Liver (tissue), 9 donors: Measurements from ENCODE around the gene CDH4. TPM values are rescaled to one million over a fixed set of nuclear protein-coding genes. Genes with fewer than 3 reads are reported as not detected.
"Not testable (repeated sequence)": the region's sequence is repeated elsewhere in the genome, so short reads cannot be mapped to it uniquely, and the experiment has no call there.

Experiments used
- DNase-seq: peaks from one replicate; pipeline ENCODE4 v3.0.0-alpha.2; 2017; ENCODE audit warnings: low spot score
- H3K27ac ChIP-seq, 2 donors: one replicate each; pipeline ENCODE4 v1.7.0; 2013; ENCODE audit warnings: inconsistent platforms in 2 of 2, low read length in 2 of 2, control low read depth in 1 of 2, low read depth in 1 of 2, mild to moderate bottlenecking in 1 of 2
- H3K27me3 ChIP-seq, 4 donors: one replicate each; pipeline versions ENCODE4 v1.6.1 to v1.7.0; 2013; ENCODE audit warnings: low read length in 3 of 4, inconsistent platforms in 1 of 4, mild to moderate bottlenecking in 1 of 4, moderate library complexity in 1 of 4; ENCODE audit not compliant: control insufficient read depth in 4 of 4, insufficient read depth in 4 of 4
- H3K36me3 ChIP-seq, 4 donors: one replicate each; pipeline versions ENCODE4 v1.6.1 to v1.7.0; 2013; ENCODE audit warnings: low read length in 3 of 4, mild to moderate bottlenecking in 3 of 4, low read depth in 1 of 4, moderate library complexity in 1 of 4; ENCODE audit not compliant: control insufficient read depth in 4 of 4, insufficient read depth in 3 of 4
- H3K4me1 ChIP-seq, 4 donors: one replicate each; pipeline versions ENCODE4 v1.6.1 to v1.7.0; 2013; ENCODE audit warnings: low read length in 3 of 4, mild to moderate bottlenecking in 3 of 4, moderate library complexity in 1 of 4; ENCODE audit not compliant: control insufficient read depth in 4 of 4, insufficient read depth in 4 of 4
- H3K4me3 ChIP-seq, 3 donors: one replicate each; pipeline versions ENCODE4 v1.6.1 to v1.7.0; 2013; ENCODE audit warnings: low read length in 3 of 3, control low read depth in 1 of 3, low read depth in 1 of 3, mild to moderate bottlenecking in 1 of 3
- H3K9ac ChIP-seq, 2 donors: one replicate each; pipeline ENCODE4 v1.7.0; 2013; ENCODE audit warnings: low read length in 2 of 2, mild to moderate bottlenecking in 2 of 2, moderate library complexity in 2 of 2, control low read depth in 1 of 2, low read depth in 1 of 2
- H3K9me3 ChIP-seq, 4 donors: one replicate each; pipeline versions ENCODE4 v1.6.1 to v1.7.0; 2013; ENCODE audit warnings: low read length in 3 of 4; ENCODE audit not compliant: control insufficient read depth in 4 of 4
- ATF3 ChIP-seq: IDR thresholded peaks from 2 replicates; pipeline ENCODE4 v1.6.1; 2016; ENCODE audit warnings: antibody characterized with exemption
- EGR1 ChIP-seq, 2 donors: IDR thresholded peaks; 2 replicates each; pipeline ENCODE4 v1.6.1; 2016 to 2018; ENCODE audit warnings: antibody characterized with exemption in 2 of 2, low read depth in 2 of 2
- FOXA1 ChIP-seq: IDR thresholded peaks from 2 replicates; pipeline ENCODE4 v1.6.1; 2016; ENCODE audit warnings: antibody characterized with exemption
- HNF4A ChIP-seq, 2 donors: conservative IDR thresholded peaks; 2 replicates each; pipeline ENCODE4 v1.6.1; 2016; ENCODE audit warnings: antibody characterized with exemption in 2 of 2, mild to moderate bottlenecking in 2 of 2
- HNF4G ChIP-seq: IDR thresholded peaks from 2 replicates; pipeline ENCODE4 v1.6.1; 2016; ENCODE audit warnings: antibody characterized with exemption
- JUND ChIP-seq, 2 donors: IDR thresholded peaks; 2 replicates each; pipeline ENCODE4 v1.6.1; 2016; ENCODE audit warnings: antibody characterized with exemption in 2 of 2
- NR2F2 ChIP-seq: IDR thresholded peaks from 2 replicates; pipeline ENCODE4 v1.6.1; 2016; ENCODE audit warnings: antibody characterized with exemption
- REST ChIP-seq: IDR thresholded peaks from 2 replicates; pipeline ENCODE4 v1.6.1; 2016; ENCODE audit warnings: antibody characterized with exemption, mild to moderate bottlenecking
- RXRA ChIP-seq, 2 donors: IDR thresholded peaks; 2 replicates each; pipeline ENCODE4 v1.6.1; 2017 to 2018; ENCODE audit warnings: antibody characterized with exemption in 2 of 2, mild to moderate bottlenecking in 1 of 2
- TAF1 ChIP-seq: conservative IDR thresholded peaks from 2 replicates; pipeline ENCODE4 v1.6.1; 2016; ENCODE audit warnings: antibody characterized with exemption, mild to moderate bottlenecking
- ZBTB33 ChIP-seq: IDR thresholded peaks from 2 replicates; pipeline ENCODE4 v1.6.1; 2016; ENCODE audit warnings: antibody characterized with exemption
- WGBS: extraction: QIAGEN DNeasy Blood & Tissue Kit; methylation state at CpG from one replicate; pipeline ENCODE4 v1.1.7; 2013; 5-methylcytosine and 5-hydroxymethylcytosine counted together
- polyA plus RNA-seq, 2 donors: library from polyadenylated mRNA; stranded (reverse) in 1 of 2; unstranded in 1 of 2; fragments of 200-250 nt in 1 of 2; fragments of >200 nt in 1 of 2; fragmentation: Nextera tagmentation in 1 of 2; extraction: Ambion mirVana in 1 of 2; gene quantifications; one replicate each; pipeline versions ENCODE4 v1.2.1 to v1.2.3, GENCODE V29; 2013 to 2015
- total RNA-seq, 2 donors: library from RNA; depleted of rRNA; stranded (reverse); fragments of >200 nt; gene quantifications; one replicate each; pipeline ENCODE4 v1.2.3, GENCODE V29; 2014
- TF ChIP-seq, protein P1 (sequence below): IDR thresholded peaks from 2 replicates; pipeline ENCODE4 v1.6.1; 2016; ENCODE audit warnings: antibody characterized with exemption
- donor health status: healthy.
- donor health status: healthy.
- donor health status: healthy.
- donor health status: healthy.
- donor health status: healthy.

Gene CDH4
- total and polyA plus RNA-seq, 4 donors = 0.03 to 0.25 (median 0.19) TPM; not detected in 1

- Histone ChIP-seq H3K27me3 (no peaks in the 10 kb centered on the region), H3K36me3 (no peaks in the 10 kb centered on the region), H3K4me1 (no peaks in the 10 kb centered on the region), H3K27ac (no peak overlapping the region), H3K9me3 (no peaks in the 10 kb centered on the region), H3K9ac (no peak overlapping the region), H3K4me3 (no peak overlapping the region)
- 83% methylated on average over 29 of the region's 29 CpGs for WGBS
- TF ChIP-seq, protein P1, sequence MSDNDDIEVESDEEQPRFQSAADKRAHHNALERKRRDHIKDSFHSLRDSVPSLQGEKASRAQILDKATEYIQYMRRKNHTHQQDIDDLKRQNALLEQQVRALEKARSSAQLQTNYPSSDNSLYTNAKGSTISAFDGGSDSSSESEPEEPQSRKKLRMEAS = no peak
- no peak for TF ChIP-seq JUND (IDR thresholded peaks at IDR 0.05)
- no peak for TF ChIP-seq ZBTB33
- DNase-seq = no peak
Observed at GRCh38 chr20:61852268-61853072, 600.4 kb downstream of the CDH4 start.

DNA sequence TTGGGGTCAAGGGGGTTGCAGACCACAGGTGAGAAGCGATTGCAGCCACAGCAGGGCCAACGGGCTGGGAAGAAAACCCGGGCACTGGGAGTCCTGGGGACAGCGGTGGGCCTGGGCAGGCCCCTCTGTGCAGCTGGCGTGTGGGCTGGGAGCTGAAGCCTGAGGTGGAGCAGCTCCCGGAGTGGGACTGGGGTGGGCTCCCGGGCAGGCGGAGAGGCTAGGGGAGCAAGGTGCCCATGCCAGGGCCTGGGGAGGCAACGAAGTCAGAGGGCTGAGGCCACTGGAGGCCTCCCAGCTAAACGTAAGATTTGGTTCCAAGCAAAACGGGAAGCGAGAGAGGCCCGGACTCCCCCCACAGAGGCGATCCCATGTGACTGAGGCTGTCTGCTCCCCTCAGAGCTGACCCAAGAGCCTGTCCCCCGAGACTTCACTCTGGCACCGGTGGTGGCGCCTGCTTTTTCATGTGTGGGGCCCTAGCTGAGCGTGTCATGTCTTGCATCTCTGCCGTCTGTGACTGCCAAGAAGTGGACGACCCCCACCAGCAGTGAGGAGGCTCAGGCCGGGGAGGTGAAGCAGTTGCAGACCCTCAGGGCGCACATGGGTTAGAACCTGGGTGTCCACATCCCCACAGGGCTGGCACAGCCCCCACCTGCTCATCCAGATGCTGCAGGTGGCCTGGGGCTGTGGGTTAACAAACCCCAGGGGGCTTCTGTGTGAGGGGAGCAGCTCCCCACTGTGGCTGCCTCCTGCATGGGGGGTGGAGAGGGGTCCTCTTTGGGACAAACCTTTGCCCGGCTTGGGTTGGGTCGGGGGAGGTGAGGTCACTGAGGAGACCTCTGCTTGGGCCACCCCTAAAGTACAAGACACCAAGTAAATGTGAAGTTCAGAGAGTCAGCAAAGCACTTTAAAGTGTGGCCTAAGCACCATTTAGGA lies 601.3 kb downstream of the CDH4 start:
- no peak overlapping the region for H3K9ac ChIP-seq
- 85% methylated on average over 24 of the region's 24 CpGs for WGBS
- no peak overlapping the region for H3K4me3 ChIP-seq
- TF ChIP-seq HNF4G = no peak
- no peak for TF ChIP-seq FOXA1
- TF ChIP-seq ATF3 = no peak
- TF ChIP-seq TAF1 = no peak
- TF ChIP-seq ZBTB33 = no peak
- TF ChIP-seq HNF4A (conservative IDR thresholded peaks at IDR 0.05) = no peak
- TF ChIP-seq, protein P1 = no peak
- TF ChIP-seq EGR1 (IDR thresholded peaks at IDR 0.05; ENCODE audit: low read depth in 2 of 2) = no peak
- no peak for TF ChIP-seq NR2F2
- no peak for TF ChIP-seq REST
- TF ChIP-seq RXRA (IDR thresholded peaks at IDR 0.05) = no peak
- no peaks in the 10 kb centered on the region for H3K36me3 ChIP-seq
- H3K27ac ChIP-seq = no peak overlapping the region
- no peaks in the 10 kb centered on the region for H3K27me3 ChIP-seq
- H3K4me1 ChIP-seq = no peaks in the 10 kb centered on the region
- no peak for DNase-seq
- no peaks in the 10 kb centered on the region for H3K9me3 ChIP-seq

- WGBS = 96% methylated on average over 4 of the region's 4 CpGs
- DNase-seq, H3K9ac ChIP-seq: not testable (repeated sequence)
Observed at GRCh38 chr20:61854538-61854937, 602.5 kb downstream of the CDH4 start.

More at GRCh38 chr20:61854538-61854937, 602.5 kb downstream of the CDH4 start:
- not testable (repeated sequence) for H3K36me3 ChIP-seq, H3K27me3 ChIP-seq, H3K9me3 ChIP-seq, H3K27ac ChIP-seq, H3K4me3 ChIP-seq, H3K4me1 ChIP-seq
